Measurements from ENCODE around the gene POLD3. TPM values are rescaled to one million over a fixed set of nuclear protein-coding genes. Genes with fewer than 3 reads are reported as not detected.

Gene POLD3
- total and polyA plus RNA-seq, 10 of the 15 experiments (the other 5 are each of a cell fraction or from before 2014, with no cell fraction given) = 23.8 to 63.7 (median 38.7) TPM

DNA sequence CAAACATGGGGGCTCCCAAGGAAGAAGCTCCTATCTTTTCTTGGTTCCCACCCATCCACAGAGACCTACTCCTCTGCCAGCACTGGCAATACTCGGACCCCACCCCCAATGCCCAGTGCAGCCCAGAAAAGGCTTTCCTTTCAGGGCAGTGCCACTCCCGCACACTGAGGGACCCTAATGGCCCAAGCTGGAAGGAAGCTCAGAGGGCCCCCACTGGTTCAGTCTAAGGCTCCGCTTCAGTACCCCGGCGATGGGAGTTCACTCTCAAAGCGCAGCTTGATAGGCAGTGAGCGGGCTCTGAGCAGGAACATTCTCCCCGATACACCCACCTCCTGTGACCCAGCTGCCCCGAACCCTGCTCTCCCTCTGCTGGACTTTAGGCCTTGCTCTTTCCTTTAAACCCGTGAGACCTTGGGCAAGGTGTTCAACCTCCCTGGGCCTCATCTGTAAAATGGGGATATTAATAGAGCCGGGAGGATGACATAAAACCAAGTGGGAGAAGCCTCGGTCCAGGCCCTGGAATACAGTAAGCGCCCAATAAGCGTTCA, 90.4 kb downstream of the POLD3 start:
- Histone ChIP-seq H3K9ac (ENCODE audit: control insufficient read depth, insufficient read depth, low read length) (no peak overlapping the region), H3K4me1 (ENCODE audit: control insufficient read depth, insufficient read depth, low read length) (no peaks in the 10 kb centered on the region), H3K27me3 (replicated peaks in 1 of 2; ENCODE audit: control insufficient read depth in 2 of 2, insufficient read depth in 2 of 2, low read length in 1 of 2) (peaks cover 0 to 2% of the 10 kb centered on the region in 2 experiments; a peak in 1 of 4 replicates), H3K4me2 (ENCODE audit: control insufficient read depth, insufficient read depth) (no peak overlapping the region), H2AFZ (ENCODE audit: control insufficient read depth, low read depth, low read length) (no peak overlapping the region), H4K20me1 (ENCODE audit: control insufficient read depth, insufficient read depth) (no peaks in the 10 kb centered on the region), H3K27ac (ENCODE audit: control insufficient read depth, insufficient read depth) (no peak overlapping the region), H3K36me3 (ENCODE audit: control insufficient read depth in 2 of 2, insufficient read depth in 2 of 2, low read length in 1 of 2) (no peaks in the 10 kb centered on the region), H3K79me2 (ENCODE audit: control insufficient read depth, insufficient read depth, low read length) (no peaks in the 10 kb centered on the region), H3K4me3 (no peak overlapping the region), H3K9me3 (replicated peaks; ENCODE audit: control insufficient read depth, insufficient read depth, low read length) (no peaks in the 10 kb centered on the region; the same call in 2 of the 3 replicates)
- 71% methylated on average over 12 of the region's 14 CpGs for WGBS (ENCODE audit: insufficient coverage, insufficient replicate concordance, low lambda C conversion rate, missing lambda C conversion rate)
- ATAC-seq (no peak), DNase-seq (ENCODE audit: low read depth, low spot score) (no peak), FAIRE-seq (no peak)
- BruUV-seq (replicated peaks) = no TSS peak
- intact Hi-C loops (cut with micrococcal nuclease; ENCODE audit: unreplicated experiment) = no loop called here
- ChIA-PET RAD21 (ENCODE audit: unreplicated experiment) (no interaction called here), POLR2A (no interaction called here), SMC1A (ENCODE audit: uncharacterized antibody, unreplicated experiment) (interaction anchor here (1.8 kb wide), 1 partner anchor 10 kb away, joined by 4 read pairs; no protein-coding TSS in a partner anchor), CTCF (no interaction called here)
- in situ Hi-C loops (cut with MboI) = no loop called here
- TF ChIP-seq NFXL1 (IDR thresholded peaks at IDR 0.05; ENCODE audit: borderline replicate concordance) (no peak), ZNF207 (IDR thresholded peaks at IDR 0.05; ENCODE audit: borderline replicate concordance) (no peak), CHD1 (IDR thresholded peaks at IDR 0.05; ENCODE audit: low read depth, low read length) (no peak), POLR2AphosphoS5 (IDR thresholded peaks at IDR 0.05; ENCODE audit: low read length) (no peak), NRF1 (conservative IDR thresholded peaks at IDR 0.05; ENCODE audit: low read depth, low read length) (no peak)
- TF ChIP-seq, protein P1, sequence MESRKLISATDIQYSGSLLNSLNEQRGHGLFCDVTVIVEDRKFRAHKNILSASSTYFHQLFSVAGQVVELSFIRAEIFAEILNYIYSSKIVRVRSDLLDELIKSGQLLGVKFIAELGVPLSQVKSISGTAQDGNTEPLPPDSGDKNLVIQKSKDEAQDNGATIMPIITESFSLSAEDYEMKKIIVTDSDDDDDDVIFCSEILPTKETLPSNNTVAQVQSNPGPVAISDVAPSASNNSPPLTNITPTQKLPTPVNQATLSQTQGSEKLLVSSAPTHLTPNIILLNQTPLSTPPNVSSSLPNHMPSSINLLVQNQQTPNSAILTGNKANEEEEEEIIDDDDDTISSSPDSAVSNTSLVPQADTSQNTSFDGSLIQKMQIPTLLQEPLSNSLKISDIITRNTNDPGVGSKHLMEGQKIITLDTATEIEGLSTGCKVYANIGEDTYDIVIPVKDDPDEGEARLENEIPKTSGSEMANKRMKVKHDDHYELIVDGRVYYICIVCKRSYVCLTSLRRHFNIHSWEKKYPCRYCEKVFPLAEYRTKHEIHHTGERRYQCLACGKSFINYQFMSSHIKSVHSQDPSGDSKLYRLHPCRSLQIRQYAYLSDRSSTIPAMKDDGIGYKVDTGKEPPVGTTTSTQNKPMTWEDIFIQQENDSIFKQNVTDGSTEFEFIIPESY (IDR thresholded peaks at IDR 0.05) = no peak
- TF ChIP-seq, protein P2, sequence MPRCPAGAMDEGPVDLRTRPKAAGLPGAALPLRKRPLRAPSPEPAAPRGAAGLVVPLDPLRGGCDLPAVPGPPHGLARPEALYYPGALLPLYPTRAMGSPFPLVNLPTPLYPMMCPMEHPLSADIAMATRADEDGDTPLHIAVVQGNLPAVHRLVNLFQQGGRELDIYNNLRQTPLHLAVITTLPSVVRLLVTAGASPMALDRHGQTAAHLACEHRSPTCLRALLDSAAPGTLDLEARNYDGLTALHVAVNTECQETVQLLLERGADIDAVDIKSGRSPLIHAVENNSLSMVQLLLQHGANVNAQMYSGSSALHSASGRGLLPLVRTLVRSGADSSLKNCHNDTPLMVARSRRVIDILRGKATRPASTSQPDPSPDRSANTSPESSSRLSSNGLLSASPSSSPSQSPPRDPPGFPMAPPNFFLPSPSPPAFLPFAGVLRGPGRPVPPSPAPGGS (IDR thresholded peaks at IDR 0.05; ENCODE audit: borderline replicate concordance, insufficient read depth, low read depth, low read length, poor library complexity, severe bottlenecking) = no peak
